Esophagus muscularis mucosa (tissue), 3 donors: ENCODE results near the gene DDX11.

Experiments used
- CTCF ChIP-seq, 3 experiments: fragments of 200-600 bp in 2 of 3; fragments of 450-650 bp in 1 of 3; sonication (generic) in 2 of 3; IDR thresholded peaks; one replicate each; pipeline ENCODE4 v1.5.1; 2017 to 2019; ENCODE audit warnings: antibody characterized with exemption in 3 of 3, mild to moderate bottlenecking in 2 of 3, moderate library complexity in 1 of 3
- POLR2A ChIP-seq: fragments of 450-650 bp; IDR thresholded peaks from one replicate; pipeline ENCODE4 v1.6.1; 2017; ENCODE audit warnings: antibody characterized with exemption, moderate library complexity, mild to moderate bottlenecking, low read depth

DNA sequence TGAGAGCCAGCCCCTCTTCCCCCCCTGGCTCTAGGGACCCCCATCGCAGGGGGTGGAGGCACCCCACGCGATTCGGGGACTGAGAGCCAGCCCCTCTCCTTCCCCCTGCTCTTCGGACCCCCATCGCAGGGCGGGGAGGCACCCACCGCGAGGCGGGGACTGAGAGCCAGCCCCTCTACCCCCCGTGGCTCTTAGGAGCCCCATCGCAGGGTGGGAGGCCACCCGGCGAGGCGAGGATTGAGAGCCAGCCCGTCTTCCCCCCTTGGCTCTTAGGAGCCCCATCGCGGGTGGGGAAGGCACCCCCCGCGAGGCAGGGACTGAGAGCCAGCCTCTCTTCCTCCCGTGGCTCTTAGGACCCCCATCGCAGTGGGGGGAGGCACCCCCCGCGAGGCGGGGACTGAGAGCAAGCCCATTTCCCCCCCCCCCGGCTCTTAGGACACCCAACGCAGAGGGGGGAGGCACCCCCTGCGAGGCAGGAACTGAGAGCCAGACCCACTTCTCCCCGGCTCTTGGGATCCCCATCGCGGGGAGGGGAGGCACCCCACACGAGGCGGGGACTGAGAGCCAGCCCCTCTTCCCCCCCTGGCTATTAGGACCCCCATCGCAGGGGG is 45.6 kb downstream of the DDX11 start:
- TF ChIP-seq CTCF (IDR thresholded peaks at IDR 0.05) (no peak), POLR2A (no peak)
